Smooth muscle cell (in vitro differentiated cells): ENCODE measurements around the gene IKZF3. TPM values are rescaled to one million over a fixed set of nuclear protein-coding genes. Genes with fewer than 3 reads are reported as not detected.

ENCODE experiments used
- DNase-seq: peaks from one replicate; lab custom pipeline; 2025; ENCODE audit not compliant: unreplicated experiment; lab: John Stamatoyannopoulos, UW
- H2AFZ ChIP-seq: fragments of 200-600 bp; sonication (generic); 2 replicates; pipeline ENCODE4 v1.6.0; 2016; ENCODE audit warnings: antibody characterized with exemption, low read depth, mild to moderate bottlenecking
- H3F3A ChIP-seq: fragments of 200-600 bp; sonication (generic); 2 replicates; pipeline ENCODE4 v1.6.0; 2017; ENCODE audit warnings: antibody characterized with exemption, low read depth
- H3K27ac ChIP-seq: fragments of 200-600 bp; sonication (generic); 2 replicates; pipeline ENCODE4 v1.5.1; 2016; ENCODE audit warnings: low read depth, mild to moderate bottlenecking
- H3K27me3 ChIP-seq: fragments of 200-600 bp; sonication (generic); 2 replicates; pipeline ENCODE4 v1.6.1; 2016; ENCODE audit warnings: low read depth, mild to moderate bottlenecking
- H3K36me3 ChIP-seq: fragments of 200-600 bp; sonication (generic); 2 replicates; pipeline ENCODE4 v1.5.1; 2016; ENCODE audit warnings: low read depth
- H3K4me1 ChIP-seq: fragments of 200-600 bp; sonication (generic); 2 replicates; pipeline ENCODE4 v1.5.1; 2016; ENCODE audit warnings: low read depth
- H3K4me2 ChIP-seq: fragments of 200-600 bp; sonication (generic); 2 replicates; pipeline ENCODE4 v1.6.0; 2016; ENCODE audit warnings: mild to moderate bottlenecking
- H3K4me3 ChIP-seq: fragments of 200-600 bp; sonication (generic); 2 replicates; pipeline ENCODE4 v1.5.1; 2016; ENCODE audit warnings: mild to moderate bottlenecking
- H3K79me2 ChIP-seq: fragments of 200-600 bp; sonication (generic); 2 replicates; pipeline ENCODE4 v1.6.0; 2016; ENCODE audit warnings: low read depth, mild to moderate bottlenecking
- H3K9ac ChIP-seq: fragments of 200-600 bp; sonication (generic); 2 replicates; pipeline ENCODE4 v1.6.0; 2016; ENCODE audit warnings: low read depth
- H3K9me3 ChIP-seq: fragments of 200-600 bp; sonication (generic); replicated peaks from 2 replicates; pipeline ENCODE4 v1.5.1; 2016; ENCODE audit warnings: low read depth
- H4K20me1 ChIP-seq: fragments of 200-600 bp; sonication (generic); 2 replicates; pipeline ENCODE4 v1.6.0; 2016; ENCODE audit warnings: low read depth
- WGBS: methylation state at CpG from one replicate; pipeline ENCODE4 v1.1.7; 2016; ENCODE audit warnings: low lambda C conversion rate; 5-methylcytosine and 5-hydroxymethylcytosine counted together
- polyA plus RNA-seq: library from polyadenylated mRNA; unstranded; fragments of >200 nt; fragmentation: Nextera tagmentation; extraction: Ambion mirVana; gene quantifications from 2 replicates; pipeline ENCODE4 v1.2.1, GENCODE V29; 2016
- total RNA-seq: library from RNA; depleted of rRNA; stranded (reverse); fragments of >200 nt; gene quantifications from 2 replicates; pipeline ENCODE4 v1.2.3, GENCODE V29; 2014
- TF ChIP-seq, protein P1 (sequence below): fragments of 200-600 bp; sonication (generic); IDR thresholded peaks from 2 replicates; pipeline ENCODE4 v1.5.1; 2017; ENCODE audit warnings: borderline replicate concordance, mild to moderate bottlenecking, antibody characterized with exemption; ENCODE audit not compliant: insufficient read depth, poor library complexity, severe bottlenecking

The IKZF3 gene
- total and polyA plus RNA-seq, 2 experiments from 2014 or later: under 0.01 TPM; not detected in 1

DNA sequence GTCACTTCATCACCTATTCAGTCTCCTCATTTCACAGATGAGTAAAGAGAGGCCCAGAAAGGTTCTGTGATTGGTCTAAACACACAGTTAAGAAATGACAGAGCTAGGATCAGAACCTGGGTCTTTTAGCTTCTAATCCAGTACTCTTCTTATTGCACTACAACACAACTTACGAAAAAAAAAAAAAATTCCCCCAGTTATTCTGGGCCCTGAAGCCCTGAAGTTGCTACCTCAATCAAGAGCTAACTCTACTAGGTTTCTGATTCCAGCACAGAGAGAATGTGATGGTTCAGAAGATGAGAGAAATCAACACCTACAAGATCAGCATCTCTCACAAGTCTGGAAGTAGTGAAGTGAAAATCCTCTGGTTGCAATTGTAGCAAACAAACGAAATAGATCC lies 89.1 kb downstream of the IKZF3 start:
- Histone ChIP-seq H3K9ac (no peak overlapping the region), H4K20me1 (no peaks in the 10 kb centered on the region), H3K79me2 (no peaks in the 10 kb centered on the region), H3F3A (no peaks in the 10 kb centered on the region), H3K36me3 (no peaks in the 10 kb centered on the region), H3K27ac (no peak overlapping the region), H3K4me1 (no peaks in the 10 kb centered on the region), H2AFZ (no peak overlapping the region), H3K4me2 (no peak overlapping the region), H3K9me3 (no peaks in the 10 kb centered on the region), H3K27me3 (peaks cover 18% of the 10 kb centered on the region), H3K4me3 (no peak overlapping the region)
- TF ChIP-seq, protein P1, sequence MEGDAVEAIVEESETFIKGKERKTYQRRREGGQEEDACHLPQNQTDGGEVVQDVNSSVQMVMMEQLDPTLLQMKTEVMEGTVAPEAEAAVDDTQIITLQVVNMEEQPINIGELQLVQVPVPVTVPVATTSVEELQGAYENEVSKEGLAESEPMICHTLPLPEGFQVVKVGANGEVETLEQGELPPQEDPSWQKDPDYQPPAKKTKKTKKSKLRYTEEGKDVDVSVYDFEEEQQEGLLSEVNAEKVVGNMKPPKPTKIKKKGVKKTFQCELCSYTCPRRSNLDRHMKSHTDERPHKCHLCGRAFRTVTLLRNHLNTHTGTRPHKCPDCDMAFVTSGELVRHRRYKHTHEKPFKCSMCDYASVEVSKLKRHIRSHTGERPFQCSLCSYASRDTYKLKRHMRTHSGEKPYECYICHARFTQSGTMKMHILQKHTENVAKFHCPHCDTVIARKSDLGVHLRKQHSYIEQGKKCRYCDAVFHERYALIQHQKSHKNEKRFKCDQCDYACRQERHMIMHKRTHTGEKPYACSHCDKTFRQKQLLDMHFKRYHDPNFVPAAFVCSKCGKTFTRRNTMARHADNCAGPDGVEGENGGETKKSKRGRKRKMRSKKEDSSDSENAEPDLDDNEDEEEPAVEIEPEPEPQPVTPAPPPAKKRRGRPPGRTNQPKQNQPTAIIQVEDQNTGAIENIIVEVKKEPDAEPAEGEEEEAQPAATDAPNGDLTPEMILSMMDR: no peak
- 80% methylated on average over 2 of the region's 2 CpGs for WGBS
- no peak for DNase-seq

DNA sequence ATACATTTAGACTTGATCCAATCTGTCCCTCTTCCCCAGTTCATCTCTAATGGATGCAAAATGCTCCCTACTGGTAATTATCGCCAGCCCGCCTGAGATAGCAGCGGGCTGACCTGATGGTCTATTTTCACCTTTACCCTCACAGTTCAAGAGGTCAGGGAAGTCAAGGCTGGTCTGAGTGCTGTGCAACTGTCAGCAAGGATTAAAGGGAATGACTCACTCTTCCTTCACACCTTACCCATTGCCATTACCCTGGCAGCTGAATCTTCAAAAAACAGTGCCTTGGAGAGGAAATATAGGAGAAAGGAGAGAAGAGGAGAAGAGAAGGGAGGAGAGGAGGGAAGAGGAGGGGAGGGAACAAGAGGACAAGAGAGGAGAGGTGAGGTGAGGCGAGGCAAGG lies 90.1 kb downstream of the IKZF3 start:
- DNase-seq: no peak
- H3K27me3 ChIP-seq: peaks cover 18% of the 10 kb centered on the region
- no peak overlapping the region for H3K27ac ChIP-seq
- H4K20me1 ChIP-seq: no peaks in the 10 kb centered on the region
- no peak overlapping the region for H3K4me3 ChIP-seq
- no peaks in the 10 kb centered on the region for H3K36me3 ChIP-seq
- no peaks in the 10 kb centered on the region for H3K79me2 ChIP-seq
- no peaks in the 10 kb centered on the region for H3K9me3 ChIP-seq
- no peak overlapping the region for H3K4me2 ChIP-seq
- no peak overlapping the region for H3K9ac ChIP-seq
- 68% methylated on average over 4 of the region's 4 CpGs for WGBS
- no peaks in the 10 kb centered on the region for H3K4me1 ChIP-seq
- no peak overlapping the region for H2AFZ ChIP-seq
- H3F3A ChIP-seq: no peaks in the 10 kb centered on the region
- TF ChIP-seq, protein P1: no peak

DNA sequence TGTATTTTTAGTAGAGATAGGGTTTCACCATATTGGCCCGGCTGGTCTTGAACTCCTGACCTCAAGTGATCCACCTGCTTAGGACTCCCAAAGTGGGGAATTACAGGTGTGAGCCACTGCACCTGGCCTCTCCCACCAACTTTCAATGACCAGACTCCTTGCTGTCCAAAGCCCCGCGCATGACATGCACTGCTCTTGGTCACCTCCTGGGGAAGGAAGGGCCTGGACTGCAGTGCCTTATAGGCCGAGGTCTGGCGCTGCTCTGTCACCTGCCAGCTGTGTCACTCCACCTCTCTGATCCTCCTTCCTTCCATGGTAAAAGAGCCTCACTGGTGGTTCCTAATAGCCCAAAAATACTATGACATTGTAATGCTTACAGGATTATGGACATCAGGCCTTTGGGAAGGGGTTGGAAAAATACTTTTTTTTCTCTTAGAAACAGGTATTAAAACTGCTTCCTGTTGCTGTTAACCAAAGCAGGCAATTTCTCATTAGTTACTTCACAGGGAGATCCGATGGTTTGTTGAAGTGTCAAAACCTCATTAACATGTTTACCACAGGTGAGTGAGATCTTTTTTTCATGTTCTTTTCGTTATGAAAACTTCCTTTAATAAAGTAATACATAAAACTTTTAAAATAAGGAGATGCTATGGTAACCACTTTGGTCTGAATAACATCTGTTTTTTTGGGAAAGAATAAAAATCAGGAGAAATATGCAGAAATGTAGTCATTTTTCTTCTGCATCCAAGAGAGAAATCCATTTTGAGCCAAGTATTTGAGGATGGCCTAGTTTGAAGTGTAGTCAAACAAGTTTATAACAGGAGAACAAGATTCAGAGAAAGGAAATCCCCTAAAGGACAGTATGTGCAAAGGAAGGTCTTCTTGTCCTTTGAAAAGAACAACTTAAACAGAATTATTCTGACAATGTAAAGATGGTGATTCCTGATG lies 90.9 kb downstream of the IKZF3 start:
- no peak overlapping the region for H2AFZ ChIP-seq
- H3K4me3 ChIP-seq: no peak overlapping the region
- no peaks in the 10 kb centered on the region for H3K4me1 ChIP-seq
- H3F3A ChIP-seq: no peaks in the 10 kb centered on the region
- no peak overlapping the region for H3K27ac ChIP-seq
- 93% methylated on average over 7 of the region's 7 CpGs for WGBS
- H4K20me1 ChIP-seq: no peaks in the 10 kb centered on the region
- peaks cover 18% of the 10 kb centered on the region for H3K27me3 ChIP-seq
- no peaks in the 10 kb centered on the region for H3K9me3 ChIP-seq
- no peak for DNase-seq
- H3K9ac ChIP-seq: no peak overlapping the region
- TF ChIP-seq, protein P1: no peak
- no peaks in the 10 kb centered on the region for H3K79me2 ChIP-seq
- no peaks in the 10 kb centered on the region for H3K36me3 ChIP-seq
- H3K4me2 ChIP-seq: no peak overlapping the region

DNA sequence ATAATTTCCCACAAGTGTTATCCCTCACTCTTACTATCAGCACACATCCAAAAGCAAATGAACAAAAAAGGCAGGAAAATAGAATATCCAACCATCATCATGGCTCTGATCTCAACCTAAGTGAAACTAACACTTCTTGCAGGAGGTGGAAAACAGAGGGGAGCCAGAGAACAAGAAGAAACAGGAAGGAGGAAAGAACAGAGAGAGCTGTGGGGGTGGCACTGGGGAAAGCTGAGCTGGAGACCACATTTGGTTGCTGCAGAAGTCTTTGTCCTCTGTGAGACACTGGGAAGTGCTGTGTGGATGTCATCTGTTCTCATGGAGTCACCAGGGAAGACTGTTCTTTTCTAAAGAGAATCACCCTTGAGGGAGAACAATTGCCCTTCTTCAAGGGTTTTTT lies 91.7 kb downstream of the IKZF3 start:
- no peaks in the 10 kb centered on the region for H4K20me1 ChIP-seq
- no peaks in the 10 kb centered on the region for H3K9me3 ChIP-seq
- H3K4me3 ChIP-seq: no peak overlapping the region
- H3K79me2 ChIP-seq: no peaks in the 10 kb centered on the region
- TF ChIP-seq, protein P1: no peak
- H3K27me3 ChIP-seq: peaks cover 11% of the 10 kb centered on the region
- no peaks in the 10 kb centered on the region for H3K36me3 ChIP-seq
- H3K27ac ChIP-seq: no peak overlapping the region
- no peak for DNase-seq
- H3K9ac ChIP-seq: no peak overlapping the region
- H3K4me1 ChIP-seq: no peaks in the 10 kb centered on the region
- H3F3A ChIP-seq: no peaks in the 10 kb centered on the region
- no peak overlapping the region for H2AFZ ChIP-seq
- no peak overlapping the region for H3K4me2 ChIP-seq
